Liver (tissue), 9 donors: ENCODE measurements around the gene MGAT3. TPM values are rescaled to one million over a fixed set of nuclear protein-coding genes. Genes with fewer than 3 reads are reported as not detected.

ENCODE experiments used
- DNase-seq: peaks from one replicate; pipeline ENCODE4 v3.0.0-alpha.2; 2017; ENCODE audit warnings: low spot score
- H3K27ac ChIP-seq, 2 donors: one replicate each; pipeline ENCODE4 v1.7.0; 2013; ENCODE audit warnings: inconsistent platforms in 2 of 2, low read length in 2 of 2, control low read depth in 1 of 2, low read depth in 1 of 2, mild to moderate bottlenecking in 1 of 2
- H3K27me3 ChIP-seq, 4 donors: one replicate each; pipeline versions ENCODE4 v1.6.1 to v1.7.0; 2013; ENCODE audit warnings: low read length in 3 of 4, inconsistent platforms in 1 of 4, mild to moderate bottlenecking in 1 of 4, moderate library complexity in 1 of 4; ENCODE audit not compliant: control insufficient read depth in 4 of 4, insufficient read depth in 4 of 4
- H3K36me3 ChIP-seq, 4 donors: one replicate each; pipeline versions ENCODE4 v1.6.1 to v1.7.0; 2013; ENCODE audit warnings: low read length in 3 of 4, mild to moderate bottlenecking in 3 of 4, low read depth in 1 of 4, moderate library complexity in 1 of 4; ENCODE audit not compliant: control insufficient read depth in 4 of 4, insufficient read depth in 3 of 4
- H3K4me1 ChIP-seq, 4 donors: one replicate each; pipeline versions ENCODE4 v1.6.1 to v1.7.0; 2013; ENCODE audit warnings: low read length in 3 of 4, mild to moderate bottlenecking in 3 of 4, moderate library complexity in 1 of 4; ENCODE audit not compliant: control insufficient read depth in 4 of 4, insufficient read depth in 4 of 4
- H3K4me3 ChIP-seq, 3 donors: one replicate each; pipeline versions ENCODE4 v1.6.1 to v1.7.0; 2013; ENCODE audit warnings: low read length in 3 of 3, control low read depth in 1 of 3, low read depth in 1 of 3, mild to moderate bottlenecking in 1 of 3
- H3K9ac ChIP-seq, 2 donors: one replicate each; pipeline ENCODE4 v1.7.0; 2013; ENCODE audit warnings: low read length in 2 of 2, mild to moderate bottlenecking in 2 of 2, moderate library complexity in 2 of 2, control low read depth in 1 of 2, low read depth in 1 of 2
- H3K9me3 ChIP-seq, 4 donors: one replicate each; pipeline versions ENCODE4 v1.6.1 to v1.7.0; 2013; ENCODE audit warnings: low read length in 3 of 4; ENCODE audit not compliant: control insufficient read depth in 4 of 4
- ATF3 ChIP-seq: IDR thresholded peaks from 2 replicates; pipeline ENCODE4 v1.6.1; 2016; ENCODE audit warnings: antibody characterized with exemption
- CTCF ChIP-seq: fragments of 150-350 bp; IDR thresholded peaks from 2 replicates; pipeline ENCODE4 v1.5.1; 2017; ENCODE audit warnings: improper control_type of control experiment, low read depth, low read length; ENCODE audit not compliant: missing input control
- EGR1 ChIP-seq, 2 donors: IDR thresholded peaks; 2 replicates each; pipeline ENCODE4 v1.6.1; 2016 to 2018; ENCODE audit warnings: antibody characterized with exemption in 2 of 2, low read depth in 2 of 2
- FOXA1 ChIP-seq: IDR thresholded peaks from 2 replicates; pipeline ENCODE4 v1.6.1; 2016; ENCODE audit warnings: antibody characterized with exemption
- FOXA2 ChIP-seq: IDR thresholded peaks from 2 replicates; pipeline ENCODE4 v1.6.1; 2016; ENCODE audit warnings: antibody characterized with exemption
- GABPA ChIP-seq, 2 donors: IDR thresholded peaks in 1 of 2; conservative IDR thresholded peaks in 1 of 2; 2 replicates each; pipeline ENCODE4 v1.6.1; 2016; ENCODE audit warnings: antibody characterized with exemption in 2 of 2, mild to moderate bottlenecking in 1 of 2, moderate library complexity in 1 of 2
- HNF4A ChIP-seq, 2 donors: conservative IDR thresholded peaks; 2 replicates each; pipeline ENCODE4 v1.6.1; 2016; ENCODE audit warnings: antibody characterized with exemption in 2 of 2, mild to moderate bottlenecking in 2 of 2
- HNF4G ChIP-seq: IDR thresholded peaks from 2 replicates; pipeline ENCODE4 v1.6.1; 2016; ENCODE audit warnings: antibody characterized with exemption
- JUND ChIP-seq, 2 donors: IDR thresholded peaks; 2 replicates each; pipeline ENCODE4 v1.6.1; 2016; ENCODE audit warnings: antibody characterized with exemption in 2 of 2
- NR2F2 ChIP-seq: IDR thresholded peaks from 2 replicates; pipeline ENCODE4 v1.6.1; 2016; ENCODE audit warnings: antibody characterized with exemption
- RAD21 ChIP-seq, 2 donors: IDR thresholded peaks; 2 replicates each; pipeline ENCODE4 v1.6.1; 2016; ENCODE audit warnings: antibody characterized with exemption in 2 of 2, mild to moderate bottlenecking in 2 of 2
- REST ChIP-seq: IDR thresholded peaks from 2 replicates; pipeline ENCODE4 v1.6.1; 2016; ENCODE audit warnings: antibody characterized with exemption, mild to moderate bottlenecking
- RXRA ChIP-seq, 2 donors: IDR thresholded peaks; 2 replicates each; pipeline ENCODE4 v1.6.1; 2017 to 2018; ENCODE audit warnings: antibody characterized with exemption in 2 of 2, mild to moderate bottlenecking in 1 of 2
- SP1 ChIP-seq: IDR thresholded peaks from 2 replicates; pipeline ENCODE4 v1.6.1; 2018; ENCODE audit warnings: antibody characterized with exemption, mild to moderate bottlenecking
- TAF1 ChIP-seq: conservative IDR thresholded peaks from 2 replicates; pipeline ENCODE4 v1.6.1; 2016; ENCODE audit warnings: antibody characterized with exemption, mild to moderate bottlenecking
- YY1 ChIP-seq: IDR thresholded peaks from 2 replicates; pipeline ENCODE4 v1.6.1; 2016; ENCODE audit warnings: antibody characterized with exemption, mild to moderate bottlenecking
- ZBTB33 ChIP-seq: IDR thresholded peaks from 2 replicates; pipeline ENCODE4 v1.6.1; 2016; ENCODE audit warnings: antibody characterized with exemption
- WGBS: extraction: QIAGEN DNeasy Blood & Tissue Kit; methylation state at CpG from one replicate; pipeline ENCODE4 v1.1.7; 2013; 5-methylcytosine and 5-hydroxymethylcytosine counted together
- polyA plus RNA-seq, 2 donors: library from polyadenylated mRNA; stranded (reverse) in 1 of 2; unstranded in 1 of 2; fragments of 200-250 nt in 1 of 2; fragments of >200 nt in 1 of 2; fragmentation: Nextera tagmentation in 1 of 2; extraction: Ambion mirVana in 1 of 2; gene quantifications; one replicate each; pipeline versions ENCODE4 v1.2.1 to v1.2.3, GENCODE V29; 2013 to 2015
- total RNA-seq, 2 donors: library from RNA; depleted of rRNA; stranded (reverse); fragments of >200 nt; gene quantifications; one replicate each; pipeline ENCODE4 v1.2.3, GENCODE V29; 2014
- TF ChIP-seq, protein P1 (sequence below): IDR thresholded peaks from 2 replicates; pipeline ENCODE4 v1.6.1; 2016; ENCODE audit warnings: antibody characterized with exemption
- donor health status: healthy.
- donor health status: healthy.
- donor health status: healthy.
- donor health status: healthy.
- donor health status: healthy.

MGAT3 gene
- total and polyA plus RNA-seq, 4 donors = 0.03 to 7.6 (median 0.10) TPM

DNA sequence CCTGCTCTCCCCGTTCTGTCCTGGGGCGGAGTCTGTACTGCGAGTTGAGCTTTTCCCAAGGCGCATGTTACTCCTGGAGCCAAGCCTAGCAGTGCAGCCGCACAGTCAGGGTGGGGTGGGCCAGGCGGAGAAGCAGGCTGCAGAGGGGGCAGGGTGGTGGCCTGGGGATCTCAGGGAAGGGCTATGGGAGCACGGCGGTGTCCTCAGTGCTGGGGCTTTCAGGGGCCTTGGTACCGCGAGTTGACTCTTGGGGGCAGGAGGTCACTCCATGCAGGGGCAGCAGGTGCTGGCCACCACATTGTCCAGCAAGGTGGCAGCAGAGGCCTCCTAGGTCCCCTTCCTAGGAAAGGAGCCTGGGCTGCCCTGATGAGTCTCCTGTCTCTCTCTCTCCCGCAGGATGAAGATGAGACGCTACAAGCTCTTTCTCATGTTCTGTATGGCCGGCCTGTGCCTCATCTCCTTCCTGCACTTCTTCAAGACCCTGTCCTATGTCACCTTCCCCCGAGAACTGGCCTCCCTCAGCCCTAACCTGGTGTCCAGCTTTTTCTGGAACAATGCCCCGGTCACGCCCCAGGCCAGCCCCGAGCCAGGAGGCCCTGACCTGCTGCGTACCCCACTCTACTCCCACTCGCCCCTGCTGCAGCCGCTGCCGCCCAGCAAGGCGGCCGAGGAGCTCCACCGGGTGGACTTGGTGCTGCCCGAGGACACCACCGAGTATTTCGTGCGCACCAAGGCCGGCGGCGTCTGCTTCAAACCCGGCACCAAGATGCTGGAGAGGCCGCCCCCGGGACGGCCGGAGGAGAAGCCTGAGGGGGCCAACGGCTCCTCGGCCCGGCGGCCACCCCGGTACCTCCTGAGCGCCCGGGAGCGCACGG lies 30.4 kb downstream of the MGAT3 start:
- DNase-seq = no peak
- no peak overlapping the region for H3K27ac ChIP-seq
- H3K9ac ChIP-seq = no peak overlapping the region
- H3K4me3 ChIP-seq = no peak overlapping the region
- H3K36me3 ChIP-seq = no peaks in the 10 kb centered on the region
- no peaks in the 10 kb centered on the region for H3K4me1 ChIP-seq
- WGBS = 89% methylated on average over 45 of the region's 45 CpGs
- H3K27me3 ChIP-seq = no peaks in the 10 kb centered on the region
- H3K9me3 ChIP-seq = no peaks in the 10 kb centered on the region
- no peak for TF ChIP-seq ATF3
- TF ChIP-seq JUND (IDR thresholded peaks at IDR 0.05) = no peak
- no peak for TF ChIP-seq CTCF
- no peak for TF ChIP-seq SP1
- TF ChIP-seq RAD21 (IDR thresholded peaks at IDR 0.05) = no peak
- TF ChIP-seq REST = no peak
- TF ChIP-seq ZBTB33 = no peak
- TF ChIP-seq, protein P1, sequence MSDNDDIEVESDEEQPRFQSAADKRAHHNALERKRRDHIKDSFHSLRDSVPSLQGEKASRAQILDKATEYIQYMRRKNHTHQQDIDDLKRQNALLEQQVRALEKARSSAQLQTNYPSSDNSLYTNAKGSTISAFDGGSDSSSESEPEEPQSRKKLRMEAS = no peak
- no peak for TF ChIP-seq RXRA (IDR thresholded peaks at IDR 0.05)
- no peak for TF ChIP-seq NR2F2
- no peak for TF ChIP-seq FOXA1
- TF ChIP-seq FOXA2 = no peak
- no peak for TF ChIP-seq HNF4G
- no peak for TF ChIP-seq GABPA (IDR thresholded peaks at IDR 0.05 in 1 of 2, conservative IDR thresholded peaks at IDR 0.05 in 1 of 2)
- TF ChIP-seq YY1 = no peak
- TF ChIP-seq HNF4A (conservative IDR thresholded peaks at IDR 0.05) = no peak
- TF ChIP-seq TAF1 = no peak
- TF ChIP-seq EGR1 (IDR thresholded peaks at IDR 0.05; ENCODE audit: low read depth in 2 of 2) = no peak
